Muscle layer of duodenum (tissue), 2 donors: ENCODE results near the gene OR6J1.
"Not testable (repeated sequence)": the region's sequence is repeated elsewhere in the genome, so short reads cannot be mapped to it uniquely, and the experiment has no call there.

Experiments used
- H3K27ac ChIP-seq: one replicate; pipeline ENCODE4 v1.7.0; 2013; ENCODE audit warnings: mild to moderate bottlenecking, low read length
- H3K27me3 ChIP-seq: one replicate; pipeline ENCODE4 v1.7.0; 2013; ENCODE audit warnings: low read depth, mild to moderate bottlenecking, control low read depth, low read length
- H3K36me3 ChIP-seq, 2 donors: one replicate each; pipeline ENCODE4 v1.7.0; 2013; ENCODE audit warnings: low read length in 2 of 2, control low read depth in 1 of 2, mild to moderate bottlenecking in 1 of 2; ENCODE audit not compliant: insufficient read depth in 2 of 2, control insufficient read depth in 1 of 2
- H3K4me1 ChIP-seq, 2 donors: one replicate each; pipeline ENCODE4 v1.7.0; 2013; ENCODE audit warnings: low read length in 2 of 2, mild to moderate bottlenecking in 2 of 2, control low read depth in 1 of 2, moderate library complexity in 1 of 2; ENCODE audit not compliant: insufficient read depth in 2 of 2, control insufficient read depth in 1 of 2
- H3K4me3 ChIP-seq, 2 donors: one replicate each; pipeline ENCODE4 v1.7.0; 2013; ENCODE audit warnings: low read length in 2 of 2, low read depth in 1 of 2, mild to moderate bottlenecking in 1 of 2
- H3K9me3 ChIP-seq, 2 donors: one replicate each; pipeline ENCODE4 v1.7.0; 2013; ENCODE audit warnings: low read length in 2 of 2, control low read depth in 1 of 2, mild to moderate bottlenecking in 1 of 2; ENCODE audit not compliant: control insufficient read depth in 1 of 2
- donor health status: healthy.

OR6J1 gene

DNA sequence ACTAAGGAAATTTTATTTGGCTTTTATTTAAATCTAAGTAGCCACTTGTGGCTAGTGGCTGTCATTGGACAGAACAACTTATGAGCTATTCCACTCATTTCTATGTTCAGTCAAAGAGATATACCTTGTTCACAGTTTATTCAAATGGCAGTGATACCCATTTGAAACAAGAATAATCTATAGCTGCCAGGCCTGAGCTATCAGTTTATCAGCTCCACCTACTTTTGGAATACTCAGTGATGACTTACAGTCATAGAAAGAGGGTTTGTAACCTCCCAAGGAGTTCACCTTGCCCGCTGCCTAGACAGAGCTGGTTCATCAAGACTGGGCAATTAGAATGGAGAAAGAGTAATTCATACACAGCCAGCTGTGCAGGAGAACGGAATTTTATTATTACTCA lies 50.6 kb downstream of the OR6J1 start:
- Histone ChIP-seq H3K36me3 (peaks cover 0 to 4% of the 10 kb centered on the region in 2 donors), H3K27me3 (no peaks in the 10 kb centered on the region), H3K4me1 (peaks cover 3 to 12% of the 10 kb centered on the region in 2 donors), H3K27ac (no peak overlapping the region), H3K9me3 (no peaks in the 10 kb centered on the region), H3K4me3 (no peak overlapping the region)

DNA sequence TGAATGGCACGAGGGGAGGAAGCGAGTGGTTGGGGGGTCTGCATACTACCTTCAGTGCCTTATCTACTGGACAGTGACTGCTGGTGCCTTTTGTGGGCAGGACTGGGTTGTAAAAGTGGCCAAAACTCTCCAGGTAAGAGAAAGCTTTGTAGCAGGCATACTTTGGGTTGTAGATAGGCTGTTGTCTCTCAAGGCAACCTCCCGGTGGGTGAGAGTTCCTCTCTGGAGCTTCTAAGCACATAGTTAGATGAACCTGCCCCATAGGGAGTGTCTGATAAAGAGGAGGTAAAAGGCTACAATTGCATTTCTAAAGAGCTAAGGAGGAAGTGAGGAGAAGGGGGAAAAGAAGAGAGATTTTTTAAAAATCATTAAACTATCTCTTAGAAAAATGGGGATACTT lies 51.0 kb downstream of the OR6J1 start:
- Histone ChIP-seq H3K4me1 (peaks cover 4 to 16% of the 10 kb centered on the region in 2 donors), H3K27me3 (no peaks in the 10 kb centered on the region), H3K4me3 (no peak overlapping the region), H3K9me3 (no peaks in the 10 kb centered on the region), H3K36me3 (peaks cover 0 to 4% of the 10 kb centered on the region in 2 donors), H3K27ac (no peak overlapping the region)

DNA sequence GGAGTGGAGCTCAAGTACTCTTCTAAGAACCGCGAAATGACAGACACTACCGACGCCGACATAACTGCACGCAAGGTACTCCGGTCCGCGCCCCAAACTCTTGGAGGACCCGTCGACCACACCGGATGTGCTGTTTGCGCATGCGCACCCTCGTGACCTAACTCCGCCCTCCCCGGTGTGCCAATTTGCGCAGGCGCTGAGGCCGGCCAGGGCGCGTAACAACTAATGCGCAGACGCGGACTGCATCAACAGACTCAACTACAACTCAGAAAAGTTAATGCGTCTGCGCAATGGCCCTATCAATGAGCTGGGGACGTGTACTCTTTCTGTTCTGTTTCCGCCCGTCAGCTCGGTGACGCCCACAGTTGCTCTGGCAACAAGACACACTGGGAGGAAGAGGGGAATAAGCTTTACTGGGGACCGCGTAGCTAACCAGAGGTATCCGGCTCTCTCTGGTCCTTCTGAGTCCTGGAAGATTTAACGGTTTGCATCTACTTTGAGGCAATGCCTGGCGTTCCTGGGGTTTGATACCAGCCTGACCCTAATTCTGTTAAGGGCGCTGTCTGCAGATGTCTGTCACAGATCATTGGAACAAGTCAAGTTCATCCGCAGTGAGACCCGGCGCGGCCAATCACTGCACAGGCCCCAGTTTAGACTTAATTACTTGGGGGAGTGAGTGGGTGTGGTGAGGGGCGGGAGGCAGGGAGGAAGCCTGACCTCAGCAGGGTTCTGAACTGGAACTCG lies 54.9 kb downstream of the OR6J1 start, which contains the start of gene DAD1:
Gene DAD1 (minus strand): TSS at position 129 of the 744 bp plus-strand sequence. CDS start 67 bp downstream, at position 62.
- peak within 1 kb of the TSS; percentile 99 for H3K27ac ChIP-seq
- peaks cover 17 to 34% of the 10 kb centered on the region in 2 donors for H3K4me1 ChIP-seq
- H3K27me3 ChIP-seq = no peaks in the 10 kb centered on the region
- H3K9me3 ChIP-seq = no peaks in the 10 kb centered on the region
- peak within 1 kb of the TSS; percentile 76 to 97 for H3K4me3 ChIP-seq
- peaks cover 0 to 4% of the 10 kb centered on the region in 2 donors for H3K36me3 ChIP-seq

DNA sequence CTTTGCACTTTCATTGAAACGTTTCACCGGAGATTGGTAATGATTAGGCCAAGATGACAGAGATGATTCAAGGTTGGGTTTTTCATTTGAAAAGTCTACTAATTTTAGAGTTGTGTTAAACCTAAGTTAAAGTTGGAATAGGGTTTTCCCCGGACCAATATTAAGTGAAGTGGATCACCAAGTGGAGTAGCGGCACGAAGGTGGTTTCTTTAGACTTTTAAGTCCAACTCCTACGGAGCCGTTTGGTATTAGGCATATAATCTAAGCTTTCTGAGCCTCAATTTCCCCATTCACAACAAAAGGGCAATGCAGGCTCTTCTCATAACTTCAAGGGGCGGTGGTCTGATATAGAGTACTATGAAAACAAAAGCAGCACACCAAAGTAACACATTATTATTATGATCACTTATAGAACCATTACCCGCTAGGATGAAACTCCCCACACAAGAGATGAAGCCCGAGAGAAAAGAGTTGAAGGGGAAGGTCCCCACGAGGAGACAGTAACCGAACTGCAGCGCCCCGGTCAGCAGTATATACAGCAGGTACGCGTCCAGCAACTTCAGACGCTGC lies 55.5 kb downstream of the OR6J1 start:
- H3K27ac ChIP-seq = peak overlapping the region; percentile 99
- H3K4me1 ChIP-seq = peaks cover 17 to 34% of the 10 kb centered on the region in 2 donors
- no peaks in the 10 kb centered on the region for H3K27me3 ChIP-seq
- H3K4me3 ChIP-seq = peak overlapping the region; percentile 76 to 97
- no peaks in the 10 kb centered on the region for H3K9me3 ChIP-seq
- peaks cover 0 to 4% of the 10 kb centered on the region in 2 donors for H3K36me3 ChIP-seq

DNA sequence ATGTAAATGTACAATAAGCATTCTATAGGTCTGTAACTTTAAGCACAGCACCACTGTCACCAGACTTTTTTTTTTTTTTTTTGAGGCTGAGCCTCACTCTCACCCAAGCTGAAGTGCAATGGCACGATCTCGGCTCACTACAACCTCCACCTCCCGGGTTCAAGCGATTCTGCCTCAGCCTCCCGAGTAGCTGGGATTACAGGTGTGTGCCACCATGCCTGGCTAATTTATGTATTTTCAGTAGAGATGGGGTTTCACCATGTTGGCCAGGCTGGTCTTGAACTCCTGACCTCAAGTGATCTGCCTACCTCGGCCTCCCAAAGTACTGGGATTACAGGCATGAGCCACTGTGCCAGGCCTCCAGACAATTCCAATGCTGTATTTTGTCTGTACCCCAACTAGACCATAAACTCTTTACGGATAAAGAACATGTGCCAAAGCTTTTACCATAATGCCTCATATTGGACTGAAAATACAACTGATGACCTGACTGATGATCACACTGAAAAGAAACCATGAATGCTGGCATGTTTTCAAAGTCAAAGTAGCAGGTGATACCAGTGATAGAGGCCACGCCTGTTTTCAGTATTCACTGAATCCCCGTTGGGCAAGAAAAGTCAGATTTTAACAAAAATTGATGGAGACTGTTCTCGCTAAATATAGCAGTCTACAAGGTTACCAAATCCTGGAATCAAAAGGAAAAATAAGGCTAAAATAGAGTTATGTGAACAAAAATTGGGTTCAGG lies 56.3 kb downstream of the OR6J1 start:
- H3K36me3 ChIP-seq, H3K9me3 ChIP-seq, H3K27me3 ChIP-seq: not testable (repeated sequence)
- Histone ChIP-seq H3K4me1 (peaks cover 17 to 34% of the 10 kb centered on the region in 2 donors), H3K4me3 (peak overlapping the region; percentile 76 to 97), H3K27ac (peak overlapping the region; percentile 99)

DNA sequence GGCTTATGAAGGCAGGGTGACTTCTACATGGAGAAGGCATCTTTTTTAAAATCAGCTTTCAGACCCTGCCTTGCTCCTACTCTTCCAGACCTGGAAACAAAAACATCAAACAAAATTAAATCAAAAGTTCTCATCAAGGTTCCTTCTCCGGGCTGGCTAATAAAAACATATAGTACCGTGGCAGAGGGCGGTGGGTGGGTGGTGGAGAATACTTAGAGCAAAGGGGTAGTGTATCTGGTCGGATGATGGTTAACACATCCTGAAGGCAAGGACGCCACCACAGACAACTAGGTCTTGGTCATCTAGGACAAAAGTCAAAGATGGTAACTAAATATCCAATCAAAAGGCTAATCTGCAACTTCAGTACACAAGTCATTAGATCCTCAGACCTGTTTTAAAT lies 56.9 kb downstream of the OR6J1 start:
- no peak overlapping the region for H3K27ac ChIP-seq
- peaks cover 17 to 34% of the 10 kb centered on the region in 2 donors for H3K4me1 ChIP-seq
- H3K36me3 ChIP-seq = peaks cover 0 to 4% of the 10 kb centered on the region in 2 donors
- no peak overlapping the region for H3K4me3 ChIP-seq
- H3K9me3 ChIP-seq = no peaks in the 10 kb centered on the region
- H3K27me3 ChIP-seq = no peaks in the 10 kb centered on the region

DNA sequence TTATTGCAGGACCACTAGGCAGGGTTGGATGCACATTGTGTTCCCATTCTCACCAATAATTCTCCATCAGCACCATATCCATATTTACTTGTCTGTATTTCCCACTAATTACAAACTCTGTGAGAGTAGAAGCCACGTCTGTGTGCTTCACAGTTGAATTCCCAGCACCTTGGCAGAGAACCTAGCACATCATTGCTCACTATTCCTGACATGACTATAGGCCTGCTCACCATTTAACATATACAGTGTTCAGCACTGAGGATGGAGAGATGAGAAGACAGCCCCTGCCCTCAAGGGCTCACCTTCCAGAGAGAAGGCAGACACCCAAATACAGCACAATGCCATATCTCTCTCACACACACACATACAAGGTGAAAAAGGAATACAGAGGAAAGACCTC lies 60.2 kb downstream of the OR6J1 start:
- Histone ChIP-seq H3K4me3 (no peak overlapping the region), H3K27ac (no peak overlapping the region), H3K4me1 (peaks cover 14 to 25% of the 10 kb centered on the region in 2 donors)

More for the DNA sequence above, 60.2 kb downstream of the OR6J1 start:
- Histone ChIP-seq H3K9me3 (no peaks in the 10 kb centered on the region), H3K36me3 (no peaks in the 10 kb centered on the region), H3K27me3 (no peaks in the 10 kb centered on the region)
